GM19463 (cell line): ENCODE measurements around the gene ABI3BP.
A peak's percentile ranks its signal among the peaks of the same experiment; 100 is the strongest.

Experiments
- ATAC-seq: cut with Tn5 transposase; IDR thresholded peaks from one replicate; pipeline ENCODE4 v1.9.1; 2021; ENCODE audit warnings: mild to moderate bottlenecking, moderate library complexity; ENCODE audit not compliant: unreplicated experiment

ABI3BP gene

DNA sequence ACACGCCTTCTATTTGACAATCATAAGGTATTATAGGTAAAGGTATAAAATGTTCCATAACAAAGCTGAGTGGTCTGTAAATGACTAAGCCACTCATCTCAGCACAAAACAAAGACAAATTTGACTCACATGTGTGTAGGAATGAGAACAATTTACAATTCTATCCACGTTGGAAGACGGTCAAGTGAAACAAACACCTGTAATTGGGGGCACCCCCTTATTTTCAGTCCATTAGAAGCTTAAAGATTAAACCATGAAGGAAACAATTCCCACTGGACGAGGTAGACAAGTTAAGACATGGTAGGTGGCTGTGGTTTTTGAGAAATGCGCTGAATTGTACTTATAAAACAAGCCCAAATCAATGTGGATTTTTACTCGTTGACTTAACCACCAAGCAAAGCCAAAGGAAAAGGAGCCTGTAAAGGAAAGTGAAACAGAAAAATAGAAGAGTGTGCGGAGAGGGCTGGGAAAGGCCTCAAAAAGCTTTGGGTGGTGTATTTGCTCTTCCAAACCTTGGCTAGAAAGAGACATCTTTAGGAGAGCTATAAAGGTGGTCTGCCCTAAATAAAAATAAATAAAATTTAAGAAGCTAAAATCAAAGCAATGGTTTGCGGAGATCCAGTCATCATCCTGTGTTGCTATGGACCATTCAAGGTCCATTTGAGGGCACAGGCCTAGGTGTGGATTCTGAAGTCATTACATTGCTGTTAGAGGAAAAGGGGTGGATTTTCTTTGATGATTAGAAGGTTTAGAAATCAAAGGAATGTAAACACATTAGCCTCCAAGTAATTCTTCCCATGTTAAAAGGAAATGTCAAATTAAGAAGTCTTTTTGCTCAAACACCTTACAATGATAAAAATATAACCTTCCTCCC is 148.9 kb downstream of the ABI3BP start:
- no peak for ATAC-seq

- no peak for ATAC-seq
Measured at GRCh38 chr3:100838157-100838556, 155.1 kb downstream of the ABI3BP start.

DNA sequence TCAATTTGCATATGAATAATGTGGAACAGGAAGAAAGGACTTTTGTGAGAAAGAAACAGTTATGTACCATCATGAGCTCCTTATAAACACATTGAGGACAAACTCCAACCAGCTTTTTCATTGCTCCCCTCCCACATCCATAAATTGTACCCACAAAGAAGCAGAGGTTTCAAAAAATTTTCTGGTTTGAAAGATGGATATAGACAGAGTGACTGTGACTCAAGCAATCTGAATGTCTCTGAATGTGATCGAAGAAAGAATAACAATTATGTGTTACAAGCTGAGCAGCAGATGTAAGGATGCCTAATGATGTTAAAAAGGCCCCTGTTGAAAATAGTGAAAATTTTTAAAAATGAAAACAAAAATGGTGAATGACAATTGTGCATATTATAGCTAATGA is 156.6 kb downstream of the ABI3BP start:
- no peak for ATAC-seq

DNA sequence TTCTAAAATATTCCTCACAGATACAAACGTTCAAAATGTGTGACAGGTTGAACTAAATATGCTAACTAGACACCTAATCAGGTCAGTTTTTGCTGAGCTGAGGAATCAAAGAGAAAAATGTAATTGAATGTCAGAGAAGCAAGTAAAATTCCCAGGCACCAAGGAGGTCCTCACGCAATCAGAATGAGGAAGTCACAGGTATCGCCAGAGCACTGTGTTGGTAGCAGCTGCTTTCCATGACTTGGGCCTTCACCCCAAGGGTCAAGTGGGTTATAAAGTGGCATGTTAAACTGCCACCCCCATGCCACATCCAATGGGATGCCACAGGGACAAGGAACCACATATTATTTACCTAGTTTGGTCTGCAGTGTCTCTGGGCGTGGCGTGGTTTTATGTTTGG is 158.9 kb downstream of the ABI3BP start:
- ATAC-seq = no peak

DNA sequence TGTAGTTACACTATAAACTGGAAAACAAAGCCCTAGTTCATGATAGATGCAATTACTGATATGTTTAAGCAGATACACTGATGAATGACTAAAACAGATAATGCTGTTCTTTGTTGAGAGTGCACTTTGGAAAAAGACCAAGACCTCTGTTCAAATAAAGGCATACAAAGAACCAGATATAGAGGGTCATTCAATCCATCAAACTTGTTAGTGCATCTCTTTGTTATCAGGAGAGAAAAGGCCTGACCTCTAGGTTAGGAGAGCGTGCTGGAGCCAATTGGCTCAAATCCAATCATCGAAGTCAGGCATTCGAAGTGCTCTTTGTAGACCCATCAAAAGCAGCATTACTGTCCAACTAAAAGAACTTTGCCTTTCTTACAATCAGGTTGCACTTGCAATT is 159.7 kb downstream of the ABI3BP start:
- ATAC-seq = no peak

DNA sequence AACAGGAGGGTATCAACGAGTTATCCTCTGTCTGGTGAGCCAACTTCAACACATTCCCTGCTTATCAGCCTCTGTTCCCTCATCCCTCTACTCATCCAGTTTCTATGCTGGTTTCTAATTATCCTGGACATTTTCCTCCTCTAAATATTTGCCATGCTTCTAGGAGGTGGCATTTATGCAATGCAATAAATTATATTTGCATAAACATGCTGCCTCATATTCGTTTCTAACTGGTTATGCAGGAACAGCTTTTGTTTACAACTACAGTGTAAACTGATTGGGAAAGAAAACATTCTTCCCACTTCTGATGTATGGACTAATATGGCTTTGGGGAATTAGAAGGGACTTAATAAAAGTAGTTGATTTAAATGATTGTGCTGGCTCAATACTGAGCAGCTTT is 161.6 kb downstream of the ABI3BP start:
- no peak for ATAC-seq

DNA sequence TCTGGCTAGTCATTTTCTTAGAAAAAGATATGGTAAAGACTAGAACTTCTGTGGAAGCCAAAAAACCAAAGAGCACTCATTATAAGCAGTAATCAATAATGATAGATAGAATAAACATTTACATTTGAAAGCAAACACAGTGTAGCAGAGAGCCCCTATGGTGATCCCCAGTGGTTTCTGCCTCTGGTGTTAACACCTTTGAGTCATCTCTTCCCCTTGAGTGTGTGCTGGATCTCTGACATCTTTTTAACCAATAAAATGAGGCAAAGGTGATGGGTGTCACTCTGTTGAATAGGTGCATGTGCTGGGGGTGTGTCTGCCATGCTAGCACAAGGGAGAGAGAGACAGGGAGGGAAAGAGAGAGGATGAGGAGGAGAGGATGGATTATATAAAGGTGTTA is 162.3 kb downstream of the ABI3BP start:
- no peak for ATAC-seq

- no peak for ATAC-seq
Measured at GRCh38 chr3:100825574-100825973, 167.6 kb downstream of the ABI3BP start.

GRCh38 chr3:100815583-100815982 is 177.6 kb downstream of the ABI3BP start:
- no peak for ATAC-seq

- no peak for ATAC-seq
Measured at GRCh38 chr3:100813828-100814227, 179.4 kb downstream of the ABI3BP start.

DNA sequence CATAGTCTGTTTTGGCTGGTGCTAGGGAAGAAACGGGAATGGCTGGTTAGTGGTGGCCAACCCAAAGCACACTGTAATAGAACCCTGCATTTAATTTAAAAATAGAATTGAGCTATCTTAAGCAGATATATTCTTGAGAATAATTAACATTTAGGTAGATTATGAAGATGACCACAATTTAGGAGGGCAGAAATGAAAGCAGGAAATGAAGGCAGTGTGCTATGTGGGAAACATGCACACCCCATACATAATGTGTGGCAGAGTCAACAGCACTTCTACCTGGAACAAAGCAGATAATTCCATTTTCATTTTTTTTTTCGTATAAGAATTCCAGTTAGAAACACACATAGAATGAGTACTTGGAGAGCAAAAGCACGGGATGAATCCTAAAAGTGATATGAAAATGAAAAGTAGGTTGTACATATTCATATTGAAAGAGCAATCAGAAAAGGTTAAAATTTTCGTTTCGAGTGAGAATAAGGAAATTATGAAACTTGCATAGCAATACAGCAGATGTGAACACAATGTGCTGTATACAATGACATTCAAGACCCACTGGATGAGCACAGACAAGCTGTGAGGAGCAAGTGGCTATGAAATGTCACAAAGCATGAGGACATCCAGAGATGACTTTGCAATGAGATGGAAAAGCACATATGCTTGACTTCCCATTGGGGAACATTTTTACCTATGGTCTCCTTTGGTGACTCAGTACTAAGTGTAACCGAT is 181.3 kb downstream of the ABI3BP start:
- ATAC-seq = peak; percentile 77

DNA sequence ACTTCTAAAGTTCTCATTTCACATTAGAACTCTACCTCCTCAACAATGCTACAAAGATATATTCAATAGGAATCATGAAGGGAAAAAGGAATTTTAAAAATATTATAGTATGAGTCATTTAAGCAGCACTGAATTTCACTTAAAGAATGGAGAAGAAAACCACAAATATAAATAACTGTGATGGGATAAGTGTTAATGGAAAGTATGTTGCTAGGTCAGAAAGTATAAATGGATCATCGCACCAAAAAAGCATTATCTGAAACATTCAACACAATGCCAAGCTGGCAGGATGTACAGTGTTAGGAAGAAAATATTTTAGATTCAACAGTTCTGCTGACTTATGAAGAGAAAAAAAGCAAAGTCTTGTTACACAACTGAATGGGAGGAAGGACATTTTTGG is 182.6 kb downstream of the ABI3BP start:
- no peak for ATAC-seq

DNA sequence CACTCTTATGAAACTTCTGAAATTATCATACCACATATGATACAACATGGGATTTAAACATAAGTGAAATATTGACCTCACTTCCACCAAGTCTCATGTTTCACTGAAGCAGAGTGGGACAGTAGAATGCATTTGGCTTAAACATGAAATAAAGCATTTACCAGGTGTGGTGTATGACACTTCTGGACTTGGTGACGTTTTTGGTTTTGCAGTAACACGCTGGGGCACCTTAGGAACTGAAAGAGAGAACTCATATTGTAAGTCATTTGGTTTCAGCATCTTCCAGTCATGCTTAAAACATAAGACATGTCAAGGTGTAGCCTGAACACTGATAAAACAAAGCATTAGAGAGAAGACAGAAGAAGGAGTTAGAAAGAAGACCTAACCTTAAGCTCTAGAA is 188.6 kb downstream of the ABI3BP start:
- ATAC-seq = no peak

DNA sequence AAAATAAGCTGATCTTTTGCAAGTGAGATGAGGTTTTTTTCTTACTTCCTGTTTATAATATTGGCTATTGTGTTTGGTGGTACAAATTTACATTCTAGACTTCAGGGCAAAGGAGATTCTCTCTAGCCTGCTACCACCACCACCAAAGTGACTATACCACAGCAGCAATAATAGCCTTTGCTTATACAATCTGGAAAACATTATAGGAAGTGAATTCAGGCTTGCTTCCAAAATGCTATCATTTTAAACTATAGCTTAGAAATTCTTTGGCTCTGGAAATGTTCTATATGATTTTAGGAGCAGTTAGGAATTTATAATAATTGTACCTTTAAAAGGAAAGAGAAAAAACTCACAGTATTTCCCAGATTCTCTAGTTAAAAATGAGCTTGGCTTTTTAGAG is 189.5 kb downstream of the ABI3BP start:
- ATAC-seq = no peak

- ATAC-seq = no peak
Measured at GRCh38 chr3:100802126-100802525, 191.1 kb downstream of the ABI3BP start.

DNA sequence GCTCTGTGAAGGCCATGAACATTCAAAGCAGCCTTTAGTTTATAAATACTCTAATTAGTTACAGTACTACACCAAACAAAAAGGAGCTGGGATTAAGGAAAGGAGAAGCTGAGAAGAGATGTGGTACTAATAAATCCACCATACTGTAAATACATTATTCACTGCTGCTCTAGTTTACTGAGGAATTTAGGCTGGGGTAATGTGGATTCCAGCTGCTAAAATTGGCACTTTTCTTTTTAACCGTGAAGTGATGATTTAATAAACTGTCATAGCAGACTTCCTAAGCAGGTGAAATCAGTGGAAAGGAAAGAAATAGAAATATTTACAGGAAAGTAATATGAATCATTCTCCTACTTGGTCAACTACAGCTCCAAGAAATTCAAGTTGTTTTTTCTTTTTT is 195.2 kb downstream of the ABI3BP start:
- ATAC-seq = no peak

- ATAC-seq = no peak
Measured at GRCh38 chr3:100796556-100796955, 196.7 kb downstream of the ABI3BP start.

GRCh38 chr3:100789579-100789978 is 203.6 kb downstream of the ABI3BP start:
- no peak for ATAC-seq

GRCh38 chr3:100783619-100784018 is 209.6 kb downstream of the ABI3BP start:
- ATAC-seq = no peak

DNA sequence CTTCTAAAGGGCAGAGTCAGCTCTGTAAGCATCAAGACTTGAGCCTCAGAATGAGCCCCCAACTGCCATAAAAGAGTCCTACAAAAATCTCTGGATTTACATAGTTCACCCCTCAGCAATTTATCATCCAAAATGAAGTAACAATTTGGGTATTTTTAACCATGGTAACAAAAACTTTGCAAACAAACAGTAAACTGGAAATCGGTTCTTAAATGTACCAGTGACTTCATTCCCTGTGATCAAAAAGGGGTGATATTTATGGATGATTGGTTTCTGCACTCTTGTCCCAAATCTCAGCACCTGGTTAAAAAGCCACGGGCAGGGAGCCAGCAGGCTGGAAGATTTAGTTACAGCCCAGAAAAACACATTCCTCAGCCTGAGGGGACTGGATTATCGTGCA is 210.3 kb downstream of the ABI3BP start:
- no peak for ATAC-seq

DNA sequence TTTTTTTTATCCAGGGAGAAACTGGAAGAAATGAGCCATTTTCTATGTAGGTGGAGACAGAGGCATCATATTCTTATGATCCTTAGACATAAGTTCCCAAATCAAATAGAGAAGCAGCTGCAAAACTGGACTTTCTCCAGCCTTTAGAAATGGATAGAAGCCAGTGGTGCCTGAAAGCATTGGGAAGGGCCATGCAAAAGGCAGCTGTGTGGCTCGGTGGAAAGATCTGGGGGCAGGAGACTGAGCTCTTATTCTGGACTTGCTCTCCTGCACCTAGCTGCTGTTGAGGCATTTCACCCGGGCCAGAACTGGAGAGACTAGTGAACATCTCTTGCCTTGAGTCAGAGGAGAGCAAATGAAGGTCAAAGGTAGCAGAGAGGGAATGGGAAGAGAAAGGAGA is 210.9 kb downstream of the ABI3BP start:
- ATAC-seq = no peak

- ATAC-seq = no peak
Measured at GRCh38 chr3:100781301-100781700, 211.9 kb downstream of the ABI3BP start.
